Neural progenitor cell (in vitro differentiated cells): ENCODE measurements around the gene CREM. TPM values are rescaled to one million over a fixed set of nuclear protein-coding genes. Genes with fewer than 3 reads are reported as not detected.

Experiments
- DNase-seq: peaks from one replicate; pipeline ENCODE4 v3.0.0-alpha.2; 2016; ENCODE audit warnings: low spot score
- H2AFZ ChIP-seq: fragments of 200-600 bp; sonication (generic); replicated peaks from 2 replicates; pipeline ENCODE4 v1.6.1; 2016; ENCODE audit warnings: antibody characterized with exemption
- H3F3A ChIP-seq: fragments of 200-600 bp; sonication (generic); 2 replicates; pipeline ENCODE4 v1.6.1; 2016; ENCODE audit warnings: antibody characterized with exemption, low read depth
- H3K27ac ChIP-seq: fragments of 200-600 bp; sonication (generic); 2 replicates; pipeline ENCODE4 v1.5.1; 2016; ENCODE audit warnings: mild to moderate bottlenecking
- H3K27me3 ChIP-seq: fragments of 200-600 bp; sonication (generic); 2 replicates; pipeline ENCODE4 v1.6.1; 2016; ENCODE audit warnings: mild to moderate bottlenecking, moderate library complexity
- H3K36me3 ChIP-seq: fragments of 200-600 bp; sonication (generic); 2 replicates; pipeline ENCODE4 v1.5.1; 2016
- H3K4me1 ChIP-seq: fragments of 200-600 bp; sonication (generic); 2 replicates; pipeline ENCODE4 v1.6.1; 2016; ENCODE audit warnings: mixed run types
- H3K4me2 ChIP-seq: fragments of 200-600 bp; sonication (generic); 2 replicates; pipeline ENCODE4 v1.6.1; 2016
- H3K4me3 ChIP-seq: fragments of 200-600 bp; sonication (generic); 2 replicates; pipeline ENCODE4 v1.5.1; 2016
- H3K79me2 ChIP-seq: fragments of 200-600 bp; sonication (generic); 2 replicates; pipeline ENCODE4 v1.6.1; 2016; ENCODE audit warnings: low read depth
- H3K9ac ChIP-seq: fragments of 200-600 bp; sonication (generic); 2 replicates; pipeline ENCODE4 v1.6.1; 2016
- H3K9me3 ChIP-seq: fragments of 200-600 bp; sonication (generic); 2 replicates; pipeline ENCODE4 v1.5.1; 2016; ENCODE audit warnings: low read depth
- H4K20me1 ChIP-seq: fragments of 200-600 bp; sonication (generic); 2 replicates; pipeline ENCODE4 v1.6.1; 2016; ENCODE audit warnings: low read depth
- H3K27ac Mint-ChIP-seq: 3 replicates; pipeline ENCODE4 v1.8.0; 2021; ENCODE audit warnings: mixed read lengths
- H3K27me3 Mint-ChIP-seq: 2 replicates; pipeline ENCODE4 v1.8.0; 2022; ENCODE audit warnings: low read depth, mild to moderate bottlenecking, inconsistent platforms, moderate library complexity, mixed read lengths; ENCODE audit not compliant: insufficient read depth
- H3K36me3 Mint-ChIP-seq: 3 replicates; pipeline ENCODE4 v1.8.0; 2021; ENCODE audit warnings: mixed read lengths
- H3K4me1 Mint-ChIP-seq: 3 replicates; pipeline ENCODE4 v1.8.0; 2021; ENCODE audit warnings: mixed read lengths
- H3K4me3 Mint-ChIP-seq: 3 replicates; pipeline ENCODE4 v1.8.0; 2021; ENCODE audit warnings: mild to moderate bottlenecking, moderate library complexity, mixed read lengths
- H3K9me3 Mint-ChIP-seq: 3 replicates; pipeline ENCODE4 v1.8.0; 2020; ENCODE audit warnings: mixed read lengths
- EZH2 ChIP-seq: fragments of 200-600 bp; sonication (generic); IDR thresholded peaks from 2 replicates; pipeline ENCODE4 v1.6.1; 2017; ENCODE audit warnings: antibody characterized with exemption, mild to moderate bottlenecking, moderate library complexity
- EZH2phosphoT487 ChIP-seq: fragments of 200-600 bp; sonication (generic); IDR thresholded peaks from 2 replicates; pipeline ENCODE4 v1.6.1; 2017; ENCODE audit warnings: antibody characterized with exemption
- total RNA-seq: library from RNA; depleted of rRNA; stranded (reverse); fragments of >200 nt; gene quantifications from 2 replicates; pipeline ENCODE4 v1.2.3, GENCODE V29; 2015; ENCODE audit warnings: low replicate concordance
- TF ChIP-seq, protein P1 (sequence below): fragments of 200-600 bp; sonication (generic); IDR thresholded peaks from 2 replicates; pipeline ENCODE4 v1.5.1; 2017; ENCODE audit warnings: antibody characterized with exemption, mild to moderate bottlenecking

Gene CREM
- total RNA-seq, 1 donor from 2014 or later = 74.2 TPM

- no peaks in the 10 kb centered on the region for H3K9me3 ChIP-seq
- no peaks in the 10 kb centered on the region for H3K27me3 Mint-ChIP-seq
- H3K9me3 Mint-ChIP-seq = no peaks in the 10 kb centered on the region
- DNase-seq = no peak
- peaks cover 17% of the 10 kb centered on the region for H3K4me1 Mint-ChIP-seq
- H2AFZ ChIP-seq = no peak overlapping the region
- no peak overlapping the region for H3K4me3 ChIP-seq
- no peaks in the 10 kb centered on the region for H3K27me3 ChIP-seq
- H3K79me2 ChIP-seq = peaks cover 20% of the 10 kb centered on the region
- TF ChIP-seq, protein P1, sequence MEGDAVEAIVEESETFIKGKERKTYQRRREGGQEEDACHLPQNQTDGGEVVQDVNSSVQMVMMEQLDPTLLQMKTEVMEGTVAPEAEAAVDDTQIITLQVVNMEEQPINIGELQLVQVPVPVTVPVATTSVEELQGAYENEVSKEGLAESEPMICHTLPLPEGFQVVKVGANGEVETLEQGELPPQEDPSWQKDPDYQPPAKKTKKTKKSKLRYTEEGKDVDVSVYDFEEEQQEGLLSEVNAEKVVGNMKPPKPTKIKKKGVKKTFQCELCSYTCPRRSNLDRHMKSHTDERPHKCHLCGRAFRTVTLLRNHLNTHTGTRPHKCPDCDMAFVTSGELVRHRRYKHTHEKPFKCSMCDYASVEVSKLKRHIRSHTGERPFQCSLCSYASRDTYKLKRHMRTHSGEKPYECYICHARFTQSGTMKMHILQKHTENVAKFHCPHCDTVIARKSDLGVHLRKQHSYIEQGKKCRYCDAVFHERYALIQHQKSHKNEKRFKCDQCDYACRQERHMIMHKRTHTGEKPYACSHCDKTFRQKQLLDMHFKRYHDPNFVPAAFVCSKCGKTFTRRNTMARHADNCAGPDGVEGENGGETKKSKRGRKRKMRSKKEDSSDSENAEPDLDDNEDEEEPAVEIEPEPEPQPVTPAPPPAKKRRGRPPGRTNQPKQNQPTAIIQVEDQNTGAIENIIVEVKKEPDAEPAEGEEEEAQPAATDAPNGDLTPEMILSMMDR = no peak
- TF ChIP-seq EZH2 (no peak), EZH2phosphoT487 (no peak)
- H3K4me1 ChIP-seq = peaks cover 4% of the 10 kb centered on the region
- no peak overlapping the region for H3K4me2 ChIP-seq
- H3K9ac ChIP-seq = no peak overlapping the region
- no peaks in the 10 kb centered on the region for H4K20me1 ChIP-seq
- peaks cover 5% of the 10 kb centered on the region for H3K36me3 Mint-ChIP-seq
- no peak overlapping the region for H3K27ac ChIP-seq
- H3K27ac Mint-ChIP-seq = no peak overlapping the region
- peaks cover 15% of the 10 kb centered on the region for H3F3A ChIP-seq
- no peaks in the 10 kb centered on the region for H3K36me3 ChIP-seq
- H3K4me3 Mint-ChIP-seq = no peak overlapping the region
These were observed 2.1 kb upstream of the CREM start for GRCh38 chr10:35124540-35124939.

GRCh38 chr10:35126062-35126529 lies 550 bp upstream of the CREM start:
- no peak for DNase-seq
- H3K27me3 Mint-ChIP-seq = peaks cover 3% of the 10 kb centered on the region
- TF ChIP-seq EZH2 (no peak), EZH2phosphoT487 (no peak)
- TF ChIP-seq, protein P1 = no peak
- Histone ChIP-seq H3K36me3 (no peaks in the 10 kb centered on the region), H3K4me2 (peak overlapping the region; percentile 69), H3F3A (peaks cover 15% of the 10 kb centered on the region), H4K20me1 (no peaks in the 10 kb centered on the region), H3K4me3 (peak overlapping the region; percentile 79), H3K9me3 (no peaks in the 10 kb centered on the region), H3K27me3 (no peaks in the 10 kb centered on the region), H3K9ac (no peak overlapping the region), H3K4me1 (peaks cover 4% of the 10 kb centered on the region), H3K27ac (no peak overlapping the region), H2AFZ (peak overlapping the region; percentile 65), H3K79me2 (peaks cover 36% of the 10 kb centered on the region)
- H3K9me3 Mint-ChIP-seq = no peaks in the 10 kb centered on the region
- H3K4me3 Mint-ChIP-seq = peak overlapping the region; percentile 90
- H3K4me1 Mint-ChIP-seq = peaks cover 23% of the 10 kb centered on the region
- peak overlapping the region; percentile 70 for H3K27ac Mint-ChIP-seq
- H3K36me3 Mint-ChIP-seq = peaks cover 5% of the 10 kb centered on the region

DNA sequence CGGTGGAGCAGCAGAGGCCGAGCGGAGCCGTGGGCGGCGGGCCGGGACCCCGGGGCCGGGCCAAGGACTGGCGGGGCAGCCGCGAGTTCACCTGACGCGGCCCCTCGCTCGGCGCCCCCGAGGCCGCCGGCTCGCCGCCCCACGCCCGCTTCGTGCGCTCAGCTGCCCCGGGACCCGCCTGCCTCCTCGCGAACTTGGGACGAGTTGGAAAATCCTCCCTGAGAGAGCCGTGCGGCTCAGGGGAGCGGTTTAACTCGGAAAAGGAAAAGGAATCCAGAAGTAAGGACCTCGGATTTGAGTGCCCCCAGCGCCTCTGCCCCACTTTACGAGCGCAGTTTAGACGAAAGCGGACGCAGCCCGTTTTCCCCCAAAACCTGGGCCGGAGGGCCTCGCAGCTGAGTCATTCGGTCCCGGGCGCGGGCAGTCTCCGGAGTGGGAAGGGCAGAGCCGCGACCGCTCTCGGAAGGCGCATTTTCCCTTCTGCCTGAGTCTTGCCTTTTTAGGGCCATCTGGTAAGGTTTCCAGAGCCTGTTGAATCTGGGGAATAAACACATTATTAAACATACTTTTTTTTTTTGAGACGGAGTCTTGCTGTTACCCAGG lies 744 bp downstream of the CREM start:
- no peak for TF ChIP-seq EZH2phosphoT487
- no peak for TF ChIP-seq EZH2
- TF ChIP-seq, protein P1 = no peak
- Mint-ChIP-seq H3K36me3 (peaks cover 5% of the 10 kb centered on the region), H3K4me1 (peaks cover 23% of the 10 kb centered on the region), H3K27me3 (peaks cover 3% of the 10 kb centered on the region), H3K9me3 (no peaks in the 10 kb centered on the region), H3K27ac (peak overlapping the region; percentile 96), H3K4me3 (peak overlapping the region; percentile 92)
- H2AFZ ChIP-seq = peak overlapping the region; percentile 82
- peaks cover 3% of the 10 kb centered on the region for H3K36me3 ChIP-seq
- DNase-seq = no peak
- H3K9me3 ChIP-seq = no peaks in the 10 kb centered on the region
- H3K4me1 ChIP-seq = peaks cover 4% of the 10 kb centered on the region
- H3K27ac ChIP-seq = peak overlapping the region; percentile 98
- H4K20me1 ChIP-seq = no peaks in the 10 kb centered on the region
- no peaks in the 10 kb centered on the region for H3K27me3 ChIP-seq
- H3K4me3 ChIP-seq = peak overlapping the region; percentile 79
- H3K79me2 ChIP-seq = peaks cover 48% of the 10 kb centered on the region
- H3K4me2 ChIP-seq = peak overlapping the region; percentile 78
- H3K9ac ChIP-seq = peak overlapping the region; percentile 88
- peaks cover 15% of the 10 kb centered on the region for H3F3A ChIP-seq
